ENCODE results near the gene RXRA. TPM values are rescaled to one million over a fixed set of nuclear protein-coding genes. Genes with fewer than 3 reads are reported as not detected.

The RXRA gene
- total and polyA plus RNA-seq, 2 of the 13 experiments (the other 11 are each of a cell fraction or from before 2014, with no cell fraction given) = 18.9 to 29.2 TPM

GRCh38 chr9:134369416-134370212, 43.4 kb downstream of the RXRA start (continued):
- TF ChIP-seq, protein P1, sequence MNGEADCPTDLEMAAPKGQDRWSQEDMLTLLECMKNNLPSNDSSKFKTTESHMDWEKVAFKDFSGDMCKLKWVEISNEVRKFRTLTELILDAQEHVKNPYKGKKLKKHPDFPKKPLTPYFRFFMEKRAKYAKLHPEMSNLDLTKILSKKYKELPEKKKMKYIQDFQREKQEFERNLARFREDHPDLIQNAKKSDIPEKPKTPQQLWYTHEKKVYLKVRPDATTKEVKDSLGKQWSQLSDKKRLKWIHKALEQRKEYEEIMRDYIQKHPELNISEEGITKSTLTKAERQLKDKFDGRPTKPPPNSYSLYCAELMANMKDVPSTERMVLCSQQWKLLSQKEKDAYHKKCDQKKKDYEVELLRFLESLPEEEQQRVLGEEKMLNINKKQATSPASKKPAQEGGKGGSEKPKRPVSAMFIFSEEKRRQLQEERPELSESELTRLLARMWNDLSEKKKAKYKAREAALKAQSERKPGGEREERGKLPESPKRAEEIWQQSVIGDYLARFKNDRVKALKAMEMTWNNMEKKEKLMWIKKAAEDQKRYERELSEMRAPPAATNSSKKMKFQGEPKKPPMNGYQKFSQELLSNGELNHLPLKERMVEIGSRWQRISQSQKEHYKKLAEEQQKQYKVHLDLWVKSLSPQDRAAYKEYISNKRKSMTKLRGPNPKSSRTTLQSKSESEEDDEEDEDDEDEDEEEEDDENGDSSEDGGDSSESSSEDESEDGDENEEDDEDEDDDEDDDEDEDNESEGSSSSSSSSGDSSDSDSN (CRISPR knock-in tag; IDR thresholded peaks at IDR 0.05) = peak; percentile 44; the same call in 1 of the 2 replicates
- TF ChIP-seq ZNF598 (CRISPR knock-in tag; IDR thresholded peaks at IDR 0.05; ENCODE audit: borderline replicate concordance) = peak; percentile 83; the same call in 1 of the 2 replicates
- TF ChIP-seq ZNF256 (CRISPR knock-in tag; conservative IDR thresholded peaks at IDR 0.05) = no peak
- TF ChIP-seq CREB1 (IDR thresholded peaks at IDR 0.05) = no peak
- no peak for TF ChIP-seq CREB1 (CRISPR knock-in tag; IDR thresholded peaks at IDR 0.05)
- TF ChIP-seq PRPF4 (IDR thresholded peaks at IDR 0.05; ENCODE audit: low read depth, low read length, poor library complexity, severe bottlenecking) = no peak
- TF ChIP-seq, protein P2, sequence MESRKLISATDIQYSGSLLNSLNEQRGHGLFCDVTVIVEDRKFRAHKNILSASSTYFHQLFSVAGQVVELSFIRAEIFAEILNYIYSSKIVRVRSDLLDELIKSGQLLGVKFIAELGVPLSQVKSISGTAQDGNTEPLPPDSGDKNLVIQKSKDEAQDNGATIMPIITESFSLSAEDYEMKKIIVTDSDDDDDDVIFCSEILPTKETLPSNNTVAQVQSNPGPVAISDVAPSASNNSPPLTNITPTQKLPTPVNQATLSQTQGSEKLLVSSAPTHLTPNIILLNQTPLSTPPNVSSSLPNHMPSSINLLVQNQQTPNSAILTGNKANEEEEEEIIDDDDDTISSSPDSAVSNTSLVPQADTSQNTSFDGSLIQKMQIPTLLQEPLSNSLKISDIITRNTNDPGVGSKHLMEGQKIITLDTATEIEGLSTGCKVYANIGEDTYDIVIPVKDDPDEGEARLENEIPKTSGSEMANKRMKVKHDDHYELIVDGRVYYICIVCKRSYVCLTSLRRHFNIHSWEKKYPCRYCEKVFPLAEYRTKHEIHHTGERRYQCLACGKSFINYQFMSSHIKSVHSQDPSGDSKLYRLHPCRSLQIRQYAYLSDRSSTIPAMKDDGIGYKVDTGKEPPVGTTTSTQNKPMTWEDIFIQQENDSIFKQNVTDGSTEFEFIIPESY (CRISPR knock-in tag; IDR thresholded peaks at IDR 0.05) = peak; percentile 84
- TF ChIP-seq RBM39 (IDR thresholded peaks at IDR 0.05; ENCODE audit: low read depth, low read length, poor library complexity, severe bottlenecking) = no peak
- TF ChIP-seq, protein P3, sequence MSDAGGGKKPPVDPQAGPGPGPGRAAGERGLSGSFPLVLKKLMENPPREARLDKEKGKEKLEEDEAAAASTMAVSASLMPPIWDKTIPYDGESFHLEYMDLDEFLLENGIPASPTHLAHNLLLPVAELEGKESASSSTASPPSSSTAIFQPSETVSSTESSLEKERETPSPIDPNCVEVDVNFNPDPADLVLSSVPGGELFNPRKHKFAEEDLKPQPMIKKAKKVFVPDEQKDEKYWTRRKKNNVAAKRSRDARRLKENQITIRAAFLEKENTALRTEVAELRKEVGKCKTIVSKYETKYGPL (CRISPR knock-in tag; IDR thresholded peaks at IDR 0.05) = no peak
- no peak for TF ChIP-seq DRAP1 (CRISPR knock-in tag; IDR thresholded peaks at IDR 0.05)
- TF ChIP-seq RAD21 (CRISPR knock-in tag; IDR thresholded peaks at IDR 0.05) = no peak
- TF ChIP-seq ZNF280D (CRISPR knock-in tag; IDR thresholded peaks at IDR 0.05) = peak; percentile 89
- no peak for TF ChIP-seq TP53 (CRISPR knock-in tag; conservative IDR thresholded peaks at IDR 0.05)
- TF ChIP-seq ZNF589 (CRISPR knock-in tag; conservative IDR thresholded peaks at IDR 0.05) = no peak
- TF ChIP-seq HOXA5 (CRISPR knock-in tag; IDR thresholded peaks at IDR 0.05) = no peak
- no peak for TF ChIP-seq U2AF2 (IDR thresholded peaks at IDR 0.05; ENCODE audit: low read depth, low read length)
- no peak for TF ChIP-seq MYNN (CRISPR knock-in tag; IDR thresholded peaks at IDR 0.05; ENCODE audit: low read depth)
- TF ChIP-seq MXD4 (CRISPR knock-in tag; IDR thresholded peaks at IDR 0.05) = no peak; the same call in 1 of the 2 replicates
- peak; percentile 86; the same call in 2 of the 3 replicates for TF ChIP-seq MXI1 (IDR thresholded peaks at IDR 0.05; ENCODE audit: borderline replicate concordance, low read depth, low read length)
- no peak for TF ChIP-seq RARG (CRISPR knock-in tag; IDR thresholded peaks at IDR 0.05; ENCODE audit: low read depth)
- no peak for TF ChIP-seq ZNF775 (CRISPR knock-in tag; IDR thresholded peaks at IDR 0.05; ENCODE audit: borderline replicate concordance)
